ENCODE data around the gene ARHGDIB. TPM values are rescaled to one million over a fixed set of nuclear protein-coding genes. Genes with fewer than 3 reads are reported as not detected.

Gene ARHGDIB
- total and polyA plus RNA-seq, 10 of the 15 experiments (the other 5 are each of a cell fraction or from before 2014, with no cell fraction given): 796 to 2,849 (median 1,346) TPM

GRCh38 chr12:14984036-14984435, 22.6 kb upstream of the ARHGDIB start:
- in situ Hi-C loops (cut with MboI): loop anchor here (10.0 kb wide), 1 partner anchor 359 kb away; no protein-coding TSS in a partner anchor
- H3K4me2 ChIP-seq (ENCODE audit: control insufficient read depth, insufficient read depth): no peak overlapping the region
- H3K9ac ChIP-seq (ENCODE audit: control insufficient read depth, insufficient read depth, low read length): no peak overlapping the region
- H3K36me3 ChIP-seq (ENCODE audit: control insufficient read depth in 2 of 2, insufficient read depth in 2 of 2, low read length in 1 of 2): no peaks in the 10 kb centered on the region
- H3K4me3 ChIP-seq: no peak overlapping the region
- BruUV-seq (replicated peaks): no TSS peak
- H3K27ac ChIP-seq (ENCODE audit: control insufficient read depth, insufficient read depth): no peak overlapping the region
- ChIA-PET RAD21 (ENCODE audit: unreplicated experiment) (interaction anchor here (0.7 to 1.5 kb wide), 5 partner anchors 12 to 211 kb away, joined by 3 to 4 read pairs (median 3); no protein-coding TSS in a partner anchor), CTCF (interaction anchor here (1.1 to 1.4 kb wide), 2 partner anchors 12 to 13 kb away, joined by 3 to 5 read pairs; no protein-coding TSS in a partner anchor), POLR2A (interaction anchor here (0.6 to 1.6 kb wide), 4 partner anchors 35 to 107 kb away, joined by 3 to 10 read pairs (median 4); no protein-coding TSS in a partner anchor), SMC1A (ENCODE audit: uncharacterized antibody, unreplicated experiment) (interaction anchor here (0.6 to 1.6 kb wide), 4 partner anchors 38 to 138 kb away, joined by 3 to 4 read pairs (median 3); no protein-coding TSS in a partner anchor)
- no peak overlapping the region for H2AFZ ChIP-seq (ENCODE audit: control insufficient read depth, low read depth, low read length)
- 54% methylated on average over 1 of the region's 1 CpG for WGBS (ENCODE audit: insufficient coverage, insufficient replicate concordance, low lambda C conversion rate, missing lambda C conversion rate)
- H3K9me3 ChIP-seq (replicated peaks; ENCODE audit: control insufficient read depth, insufficient read depth, low read length): no peaks in the 10 kb centered on the region; the same call in 2 of the 3 replicates
- no peaks in the 10 kb centered on the region for H3K27me3 ChIP-seq (replicated peaks in 1 of 2; ENCODE audit: control insufficient read depth in 2 of 2, insufficient read depth in 2 of 2, low read length in 1 of 2)
- peaks cover 15% of the 10 kb centered on the region for H3K4me1 ChIP-seq (ENCODE audit: control insufficient read depth, insufficient read depth, low read length)
- intact Hi-C loops (cut with micrococcal nuclease; ENCODE audit: unreplicated experiment): no loop called here
- no peaks in the 10 kb centered on the region for H3K79me2 ChIP-seq (ENCODE audit: control insufficient read depth, insufficient read depth, low read length)
- no peaks in the 10 kb centered on the region for H4K20me1 ChIP-seq (ENCODE audit: control insufficient read depth, insufficient read depth)
- FAIRE-seq: no peak
- TF ChIP-seq FOS (IDR thresholded peaks at IDR 0.05; ENCODE audit: borderline replicate concordance, extremely low read depth, insufficient read length): no peak
- TF ChIP-seq MEF2A (IDR thresholded peaks at IDR 0.05; ENCODE audit: insufficient read depth, low read depth, low read length): no peak
- TF ChIP-seq KLF5 (IDR thresholded peaks at IDR 0.05; ENCODE audit: partially characterized antibody): no peak
- no peak for TF ChIP-seq NFYA (IDR thresholded peaks at IDR 0.05; ENCODE audit: borderline replicate concordance, low read depth, low read length)
- no peak for TF ChIP-seq FOXK2 (IDR thresholded peaks at IDR 0.05)
- TF ChIP-seq BMI1 (IDR thresholded peaks at IDR 0.05; ENCODE audit: borderline replicate concordance): no peak
- no peak for ATAC-seq
- no peak for DNase-seq (ENCODE audit: low read depth, low spot score)

- no TSS peak for BruUV-seq (replicated peaks)
- 4% methylated on average over 2 of the region's 2 CpGs for WGBS (ENCODE audit: insufficient coverage, insufficient replicate concordance, low lambda C conversion rate, missing lambda C conversion rate)
Observed at GRCh38 chr12:14982991-14983390, 21.6 kb upstream of the ARHGDIB start.

More at GRCh38 chr12:14982991-14983390, 21.6 kb upstream of the ARHGDIB start:
- ATAC-seq (no peak; the same call in 2 of the 3 replicates), FAIRE-seq (peak; percentile 71), DNase-seq (ENCODE audit: low read depth, low spot score) (no peak)
- ChIA-PET RAD21 (ENCODE audit: unreplicated experiment) (interaction anchor here (1.5 kb wide), 1 partner anchor 46 kb away, joined by 3 read pairs; no protein-coding TSS in a partner anchor), POLR2A (interaction anchor here (1.0 to 1.6 kb wide), 3 partner anchors 29 to 38 kb away, joined by 3 to 10 read pairs (median 5); no protein-coding TSS in a partner anchor), CTCF (interaction anchor here (0.8 to 1.4 kb wide), 4 partner anchors 13 to 131 kb away, joined by 3 to 5 read pairs (median 3); no protein-coding TSS in a partner anchor), SMC1A (ENCODE audit: uncharacterized antibody, unreplicated experiment) (interaction anchor here (0.7 to 1.2 kb wide), 4 partner anchors 14 to 145 kb away, joined by 3 read pairs; partner anchors contain the start of gene ERP27)
- Histone ChIP-seq H3K4me1 (ENCODE audit: control insufficient read depth, insufficient read depth, low read length) (peaks cover 11% of the 10 kb centered on the region), H4K20me1 (ENCODE audit: control insufficient read depth, insufficient read depth) (no peaks in the 10 kb centered on the region), H3K9ac (ENCODE audit: control insufficient read depth, insufficient read depth, low read length) (no peak overlapping the region), H3K79me2 (ENCODE audit: control insufficient read depth, insufficient read depth, low read length) (no peaks in the 10 kb centered on the region), H3K4me2 (ENCODE audit: control insufficient read depth, insufficient read depth) (peak overlapping the region; percentile 71; the same call in 1 of the 2 replicates), H3K9me3 (replicated peaks; ENCODE audit: control insufficient read depth, insufficient read depth, low read length) (no peaks in the 10 kb centered on the region), H3K27ac (ENCODE audit: control insufficient read depth, insufficient read depth) (no peak overlapping the region), H3K4me3 (no peak overlapping the region), H3K27me3 (replicated peaks in 1 of 2; ENCODE audit: control insufficient read depth in 2 of 2, insufficient read depth in 2 of 2, low read length in 1 of 2) (no peaks in the 10 kb centered on the region), H2AFZ (ENCODE audit: control insufficient read depth, low read depth, low read length) (peak overlapping the region; percentile 70), H3K36me3 (ENCODE audit: control insufficient read depth in 2 of 2, insufficient read depth in 2 of 2, low read length in 1 of 2) (no peaks in the 10 kb centered on the region)
- intact Hi-C loops (cut with micrococcal nuclease; ENCODE audit: unreplicated experiment): no loop called here
- in situ Hi-C loops (cut with MboI): loop anchor here (10.0 kb wide), 1 partner anchor 358 kb away; no protein-coding TSS in a partner anchor
- TF ChIP-seq RUNX3 (IDR thresholded peaks at IDR 0.05; ENCODE audit: low read length): peak; percentile 44
- TF ChIP-seq TCF12 (IDR thresholded peaks at IDR 0.05; ENCODE audit: low read depth, low read length): 0 out of 2 replicates have a peak, but pooled peaks have one; percentile 22
- TF ChIP-seq NR2C1 (IDR thresholded peaks at IDR 0.05): no peak
- no peak for TF ChIP-seq ESRRA (IDR thresholded peaks at IDR 0.05; ENCODE audit: low read length)

All from GM12878 (cell line).